Right atrium auricular region (tissue), 2 donors: Measurements from ENCODE around the gene SLC4A5. TPM values are rescaled to one million over a fixed set of nuclear protein-coding genes. Genes with fewer than 3 reads are reported as not detected.

ENCODE experiments used
- DNase-seq: peaks from one replicate; pipeline ENCODE4 v3.0.0-alpha.2; 2019; ENCODE audit warnings: low spot score
- H3K27ac ChIP-seq, 2 donors: fragments of 200-600 bp; sonication (generic); 1 replicate in 1 of 2; 2 replicates in 1 of 2; pipeline ENCODE4 v1.5.1; 2016 to 2019
- H3K27me3 ChIP-seq, 2 donors: fragments of 200-600 bp; sonication (generic); one replicate each; pipeline versions ENCODE4 v1.5.1 to v1.6.0; 2017 to 2019
- H3K36me3 ChIP-seq: fragments of 200-600 bp; sonication (generic); one replicate; pipeline ENCODE4 v1.5.1; 2016
- H3K4me1 ChIP-seq, 2 donors: fragments of 200-600 bp; sonication (generic); one replicate each; pipeline versions ENCODE4 v1.5.1 to v1.6.0; 2017 to 2019
- H3K4me3 ChIP-seq, 2 donors: fragments of 200-600 bp; sonication (generic); 1 replicate in 1 of 2; 2 replicates in 1 of 2; pipeline ENCODE4 v1.5.1; 2017 to 2019; ENCODE audit warnings: mild to moderate bottlenecking in 1 of 2, moderate library complexity in 1 of 2
- H3K9me3 ChIP-seq, 2 donors: fragments of 200-600 bp; sonication (generic); one replicate each; pipeline ENCODE4 v1.5.1; 2019
- CTCF ChIP-seq, 2 donors: fragments of 200-600 bp; sonication (generic); IDR thresholded peaks; one replicate each; pipeline ENCODE4 v1.5.1; 2019; ENCODE audit warnings: antibody characterized with exemption in 2 of 2
- total RNA-seq, 2 donors: library from RNA; depleted of rRNA; stranded (reverse); fragments of >200 nt; gene quantifications; one replicate each; pipeline ENCODE4 v1.1.0, GENCODE V29; 2016

SLC4A5 gene
- total RNA-seq, 2 donors from 2014 or later: 0.28 to 1.3 TPM

GRCh38 chr2:74366036-74366435, 22.8 kb upstream of the SLC4A5 start:
- peaks cover 0 to 6% of the 10 kb centered on the region in 2 donors for H3K4me1 ChIP-seq
- peaks cover 100% of the 10 kb centered on the region for H3K36me3 ChIP-seq
- H3K27ac ChIP-seq: no peak overlapping the region
- H3K27me3 ChIP-seq: no peaks in the 10 kb centered on the region
- DNase-seq: no peak
- TF ChIP-seq CTCF (IDR thresholded peaks at IDR 0.05): no peak
- no peaks in the 10 kb centered on the region for H3K9me3 ChIP-seq
- H3K4me3 ChIP-seq: no peak overlapping the region

GRCh38 chr2:74364533-74365505, 21.6 kb upstream of the SLC4A5 start:
- H3K36me3 ChIP-seq: peaks cover 100% of the 10 kb centered on the region
- peaks cover 0 to 6% of the 10 kb centered on the region in 2 donors for H3K4me1 ChIP-seq
- no peak for TF ChIP-seq CTCF (IDR thresholded peaks at IDR 0.05)
- no peaks in the 10 kb centered on the region for H3K9me3 ChIP-seq
- H3K27ac ChIP-seq: no peak overlapping the region
- DNase-seq: no peak
- no peak overlapping the region for H3K4me3 ChIP-seq
- no peaks in the 10 kb centered on the region for H3K27me3 ChIP-seq

GRCh38 chr2:74361327-74361726, 18.1 kb upstream of the SLC4A5 start:
- DNase-seq: no peak
- Histone ChIP-seq H3K4me1 (peaks cover 0 to 6% of the 10 kb centered on the region in 2 donors), H3K27ac (no peak overlapping the region), H3K27me3 (no peaks in the 10 kb centered on the region), H3K36me3 (peaks cover 74% of the 10 kb centered on the region), H3K9me3 (no peaks in the 10 kb centered on the region), H3K4me3 (no peak overlapping the region)
- no peak for TF ChIP-seq CTCF (IDR thresholded peaks at IDR 0.05)

- H3K27me3 ChIP-seq: no peaks in the 10 kb centered on the region
Measured at GRCh38 chr2:74357627-74358026, 14.4 kb upstream of the SLC4A5 start.

GRCh38 chr2:74349889-74350288, 6.7 kb upstream of the SLC4A5 start:
- Histone ChIP-seq H3K9me3 (no peaks in the 10 kb centered on the region), H3K4me3 (no peak overlapping the region), H3K27ac (no peak overlapping the region), H3K36me3 (no peaks in the 10 kb centered on the region), H3K27me3 (no peaks in the 10 kb centered on the region), H3K4me1 (no peaks in the 10 kb centered on the region)
- DNase-seq: no peak
- no peak for TF ChIP-seq CTCF (IDR thresholded peaks at IDR 0.05)

More at GRCh38 chr2:74357627-74358026, 14.4 kb upstream of the SLC4A5 start:
- Histone ChIP-seq H3K9me3 (no peaks in the 10 kb centered on the region), H3K36me3 (peaks cover 37% of the 10 kb centered on the region), H3K4me3 (no peak overlapping the region), H3K27ac (no peak overlapping the region), H3K4me1 (no peaks in the 10 kb centered on the region)
- no peak for DNase-seq
- TF ChIP-seq CTCF (IDR thresholded peaks at IDR 0.05): no peak
